NCI-H1694 (cell line): ENCODE data around the gene MRE11.
"Not testable (repeated sequence)": the region's sequence is repeated elsewhere in the genome, so short reads cannot be mapped to it uniquely, and the experiment has no call there.

ENCODE experiments used
- DNase-seq: peaks from one replicate; lab custom pipeline; 2025; lab: John Stamatoyannopoulos, UW

MRE11 gene

DNA sequence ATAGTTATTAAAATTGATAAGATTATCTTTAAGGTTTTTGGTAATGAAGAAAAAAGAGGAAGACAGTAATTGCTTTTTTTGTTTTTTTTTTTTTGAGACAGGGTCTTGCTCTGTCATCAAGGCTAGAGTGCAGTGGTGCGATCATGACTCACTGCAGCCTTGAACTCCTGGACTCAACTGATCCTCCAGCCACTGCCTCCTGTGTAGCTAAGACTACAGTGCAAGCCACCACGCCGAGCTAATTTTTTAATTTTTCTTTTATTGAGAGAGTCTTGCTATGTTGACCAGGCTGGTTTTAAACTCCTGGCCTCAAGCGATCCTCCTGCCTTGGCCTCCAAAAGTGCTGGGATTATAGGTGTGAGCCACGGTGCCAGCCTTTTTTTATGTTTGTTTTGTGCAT is 12.9 kb upstream of the MRE11 start:
- DNase-seq = not testable (repeated sequence)

DNA sequence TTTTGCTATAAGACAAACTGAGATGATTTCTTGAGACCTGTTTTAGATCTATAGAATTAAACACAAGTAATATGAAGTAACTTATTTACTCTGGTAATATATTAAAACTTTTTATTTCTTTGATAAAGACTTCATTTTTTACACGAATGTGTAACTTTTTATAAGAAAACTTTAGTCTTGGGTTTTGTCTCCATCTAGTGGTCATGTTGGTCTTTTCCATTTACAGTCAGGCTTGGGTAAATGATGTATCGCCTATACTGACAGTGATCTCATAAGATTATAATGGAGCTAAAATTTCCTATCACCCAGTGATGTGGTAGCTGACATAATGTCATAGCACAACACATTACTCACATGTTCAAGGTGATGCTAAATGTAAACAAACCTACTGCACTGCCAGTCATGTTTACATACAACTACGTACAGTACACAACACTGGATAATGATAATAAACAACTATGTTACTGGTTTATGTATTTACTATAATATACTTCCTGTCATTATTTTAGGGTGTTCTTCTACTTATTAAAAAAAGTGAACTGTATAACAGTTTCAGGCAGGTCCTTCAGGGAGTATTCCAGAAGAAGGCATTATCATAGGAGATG is 11.1 kb upstream of the MRE11 start:
- no peak for DNase-seq

DNA sequence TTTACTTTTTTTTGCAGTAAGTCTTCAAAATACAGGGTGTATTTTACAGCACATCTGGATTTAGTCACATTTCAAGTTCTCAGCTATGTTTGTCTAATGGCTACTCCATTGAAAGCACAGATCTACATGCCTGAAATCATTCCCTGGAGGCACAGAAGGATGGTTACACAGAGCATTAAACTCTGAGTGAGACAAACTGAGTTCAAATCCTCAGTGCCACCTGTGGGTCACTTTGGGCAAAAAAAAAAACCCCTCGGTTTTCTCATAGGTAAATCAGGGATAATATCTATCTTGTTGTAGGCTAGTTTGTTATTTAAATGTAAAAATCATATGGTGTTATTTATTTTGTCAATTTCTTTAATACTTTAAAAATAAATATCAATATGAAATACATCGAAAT is 7.9 kb upstream of the MRE11 start:
- no peak for DNase-seq

DNA sequence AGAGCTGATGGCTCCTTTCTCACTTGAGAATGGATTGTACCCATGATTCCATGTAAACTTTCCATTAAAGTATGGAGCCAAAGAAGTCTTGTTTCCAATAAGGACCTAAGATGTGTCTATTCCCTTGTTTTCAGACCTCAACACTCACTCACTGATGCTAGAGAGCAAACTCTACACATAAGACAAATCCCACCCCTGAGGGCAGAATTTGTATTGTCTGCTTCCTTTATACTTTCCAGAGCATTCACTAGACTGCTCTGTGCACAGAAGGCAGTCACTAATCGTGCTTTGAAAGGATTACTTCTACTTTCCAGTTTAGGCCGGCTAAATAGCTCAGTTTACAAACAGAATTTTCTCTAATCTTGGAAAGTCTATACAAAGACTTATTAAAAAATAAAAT is 6.5 kb upstream of the MRE11 start:
- DNase-seq = no peak

DNA sequence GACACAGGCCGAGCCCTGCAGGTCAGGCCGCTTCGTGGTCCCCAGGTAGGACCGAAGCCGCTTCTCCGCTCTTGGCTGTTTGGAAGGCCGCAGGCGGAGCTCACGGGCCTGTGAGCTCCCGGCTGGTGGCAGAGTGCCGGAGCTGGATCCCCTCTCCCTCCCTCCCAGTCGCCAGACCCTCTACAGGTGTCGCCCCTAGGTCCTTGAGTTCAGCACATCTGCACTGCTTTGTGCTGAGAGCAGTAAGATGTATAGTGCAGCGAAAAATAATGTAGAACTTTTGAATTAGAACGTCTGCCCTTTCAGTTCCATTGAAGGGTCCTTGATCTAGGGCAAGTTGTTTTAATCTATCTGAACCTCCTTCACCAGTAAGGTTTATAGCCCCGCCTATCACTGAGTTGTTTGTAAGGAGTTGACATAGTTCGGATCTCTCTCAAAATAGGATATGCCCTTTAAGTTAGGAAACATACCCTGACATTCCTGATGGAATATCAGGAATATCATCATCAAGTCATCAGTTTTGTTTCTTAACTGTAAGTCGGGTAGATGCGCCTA is 559 bp upstream of the MRE11 start:
- no peak for DNase-seq

DNA sequence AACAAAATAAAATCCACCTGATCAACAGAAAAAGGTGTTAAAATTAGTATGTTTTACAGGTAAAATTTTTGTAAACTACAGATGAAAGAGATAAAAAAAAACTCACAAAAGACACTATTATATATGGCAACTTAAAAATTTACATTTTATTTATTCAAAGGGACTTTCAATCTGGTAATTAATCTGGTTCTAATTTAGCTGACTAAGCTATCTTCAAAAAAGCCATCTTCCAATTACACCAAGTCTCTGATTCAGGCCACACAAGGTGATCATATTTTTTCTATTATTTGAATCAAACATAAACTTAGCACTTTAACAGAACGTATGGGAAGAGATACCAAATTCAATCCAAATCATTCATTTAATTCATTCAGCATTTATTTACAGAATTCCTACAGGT is 7.6 kb downstream of the MRE11 start:
- DNase-seq = no peak

DNA sequence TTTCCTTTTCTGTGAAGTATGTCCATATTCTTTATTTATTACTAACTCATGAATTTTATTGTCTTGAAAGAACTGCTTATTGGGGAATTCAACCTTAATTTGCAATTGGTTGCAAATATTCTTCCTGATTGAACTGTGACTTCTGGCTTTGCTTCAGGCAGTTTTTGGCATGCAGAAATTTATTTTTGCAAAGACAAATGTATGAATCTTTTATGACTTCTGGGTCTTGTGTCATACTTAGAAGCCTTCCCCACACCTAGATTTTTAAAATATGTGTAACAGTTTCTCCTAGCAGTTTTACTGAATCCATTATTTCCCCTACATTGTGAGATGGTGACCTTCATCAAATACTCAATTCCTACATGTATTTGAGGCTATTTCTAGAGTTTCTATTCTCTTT is 12.3 kb downstream of the MRE11 start:
- DNase-seq = no peak

DNA sequence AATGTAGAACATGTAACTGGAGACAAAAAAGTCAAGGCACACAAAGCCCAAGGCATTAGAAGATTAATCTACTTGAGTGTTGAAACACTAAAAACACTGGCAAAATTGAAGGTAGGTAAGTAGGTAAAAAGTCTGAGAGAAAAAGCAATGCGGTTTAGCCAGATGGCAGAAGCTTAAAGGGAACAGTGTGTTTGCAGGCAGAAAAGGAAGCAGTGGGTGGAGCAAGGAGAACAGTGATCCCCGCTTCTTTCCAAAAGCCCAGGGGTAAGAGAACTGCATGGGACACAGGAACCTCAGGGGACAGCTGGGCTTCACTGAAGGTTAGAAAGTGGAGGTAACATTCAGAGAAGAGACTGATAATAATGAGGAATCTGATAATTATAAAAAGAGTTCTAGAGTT is 16.0 kb downstream of the MRE11 start:
- no peak for DNase-seq

DNA sequence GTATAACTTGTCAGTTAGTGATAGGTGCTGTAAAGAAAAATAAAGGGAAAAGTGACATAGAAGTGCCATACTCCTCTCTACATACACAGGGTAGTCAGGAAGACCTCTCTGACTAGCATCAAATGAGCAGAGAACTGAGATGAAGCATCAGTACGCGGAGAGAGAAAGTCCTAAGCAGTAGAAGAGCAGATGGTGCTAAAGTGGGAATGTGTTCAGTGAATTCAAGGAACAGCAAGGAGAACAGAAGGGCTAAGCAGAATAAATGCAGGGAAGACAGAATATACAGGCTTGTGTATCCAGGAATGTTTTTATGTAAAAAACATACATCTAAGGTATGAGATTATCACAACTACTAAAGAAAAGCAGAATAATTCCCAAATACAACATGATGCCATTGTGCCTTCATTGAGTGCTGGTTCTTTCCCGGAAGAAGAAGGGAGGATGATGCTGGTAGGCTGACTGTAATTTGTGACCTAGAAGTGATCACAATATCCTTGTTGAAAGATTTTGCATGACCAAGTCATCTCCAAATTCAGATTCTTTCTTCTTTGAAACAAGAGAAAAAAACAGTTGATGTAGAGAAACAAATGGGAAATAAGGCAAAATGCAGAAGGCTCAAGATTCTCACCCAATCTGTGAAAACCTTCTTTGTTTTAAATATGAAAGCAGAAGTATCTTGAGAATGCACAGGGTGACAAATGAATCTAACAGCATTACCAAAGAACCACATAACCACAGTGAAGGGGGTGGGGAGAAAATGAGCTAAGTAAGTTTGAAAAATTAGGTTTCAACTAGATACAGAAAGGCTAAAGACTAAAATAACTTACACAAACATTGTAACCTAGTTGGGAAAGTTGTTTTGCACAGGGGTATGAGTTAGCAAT is 20.5 kb downstream of the MRE11 start:
- no peak for DNase-seq

DNA sequence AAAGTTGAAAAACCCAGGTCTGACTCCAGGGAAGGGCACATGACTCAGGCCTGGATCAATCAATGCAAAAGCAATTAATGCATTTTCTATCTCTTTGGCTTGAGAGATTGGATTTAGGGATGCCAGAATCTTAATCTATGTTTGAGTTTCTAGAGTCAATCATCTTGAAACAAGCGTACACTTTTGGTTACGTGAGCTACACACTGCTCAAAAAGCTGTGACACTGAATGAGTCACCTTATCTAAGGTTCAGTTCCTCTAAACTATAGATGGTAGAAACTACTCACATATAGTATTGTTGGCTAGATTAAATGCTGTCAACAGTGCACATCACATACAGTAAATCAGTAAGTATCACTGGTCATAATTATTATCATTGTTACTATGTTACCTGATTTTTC is 24.2 kb downstream of the MRE11 start:
- no peak for DNase-seq

DNA sequence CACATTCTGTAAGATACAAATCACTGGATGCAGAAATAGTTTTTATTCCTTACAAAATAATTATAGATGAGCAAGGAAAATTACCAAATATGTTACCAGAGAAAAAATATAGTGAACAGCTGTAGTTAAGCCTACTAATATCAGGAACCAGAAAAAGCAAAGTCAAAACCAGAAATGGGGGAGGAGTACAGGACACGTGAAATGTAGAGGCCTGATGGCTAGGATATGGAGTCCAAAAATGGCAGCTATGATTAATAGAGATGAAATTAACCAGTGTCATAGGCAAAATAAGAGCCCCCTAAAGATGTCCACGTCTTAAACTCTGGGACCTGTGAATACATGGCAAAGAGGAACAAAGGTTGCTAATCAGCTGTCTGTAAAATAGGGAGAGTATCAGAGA is 34.1 kb downstream of the MRE11 start:
- no peak for DNase-seq

DNA sequence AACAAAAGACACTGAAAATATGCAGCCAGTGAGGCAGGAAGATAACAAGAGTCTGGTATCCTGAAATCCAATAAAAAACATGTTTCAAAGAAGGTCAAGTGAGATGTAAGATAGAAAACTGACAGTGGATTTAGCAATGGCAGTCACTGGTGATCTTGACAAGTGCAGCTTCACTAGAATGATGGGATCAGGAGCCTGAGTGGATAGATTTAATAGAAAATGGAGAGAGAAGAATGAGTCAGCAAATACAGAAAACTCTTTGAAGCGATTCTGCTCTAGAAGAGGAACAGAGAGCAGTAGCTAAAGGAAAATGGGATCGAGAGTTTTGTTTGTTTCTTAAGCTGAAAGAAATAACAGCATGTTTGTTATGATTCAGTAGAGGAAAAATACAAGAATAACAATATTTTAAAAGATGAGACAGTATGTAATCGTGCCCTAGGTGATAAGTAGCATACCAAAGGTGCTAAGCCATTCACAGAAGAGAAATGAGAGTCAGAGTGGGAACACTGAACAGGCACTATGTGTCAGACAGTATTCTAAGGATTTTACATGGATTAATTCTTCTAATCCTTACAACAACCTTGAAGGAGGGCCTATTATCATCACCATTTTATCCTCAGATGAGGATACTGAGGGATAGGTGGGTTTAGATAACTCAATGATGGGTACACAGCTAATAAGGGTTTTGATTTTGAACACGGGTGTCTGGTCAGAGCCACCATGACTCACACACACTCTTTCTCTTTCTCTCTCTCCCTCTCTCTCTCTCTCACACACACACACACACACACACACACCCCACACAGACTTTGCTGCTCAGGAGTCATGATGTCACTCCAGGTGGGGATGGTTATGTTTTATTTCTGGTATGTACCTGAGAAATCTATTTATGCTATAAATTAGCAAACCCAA is 36.3 kb downstream of the MRE11 start:
- DNase-seq = no peak

DNA sequence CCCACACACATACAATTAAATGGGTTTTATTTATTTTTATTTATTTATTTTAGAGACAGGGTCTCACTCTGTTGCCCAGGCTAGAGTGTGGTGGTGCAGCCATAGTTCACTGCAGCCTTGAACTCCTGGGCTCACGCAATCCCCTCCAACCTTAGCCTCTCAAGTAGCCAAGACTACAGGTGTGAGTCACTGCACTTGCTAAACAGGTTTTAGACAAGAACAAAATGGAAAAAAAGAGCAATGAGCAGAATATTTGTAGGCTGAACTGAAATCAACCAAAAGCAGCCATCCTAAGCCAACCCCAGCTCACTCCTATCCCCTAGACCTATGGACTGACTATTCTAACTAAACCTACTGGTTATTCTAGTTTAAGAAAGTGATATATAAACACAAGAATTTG is 37.8 kb downstream of the MRE11 start:
- DNase-seq = no peak

DNA sequence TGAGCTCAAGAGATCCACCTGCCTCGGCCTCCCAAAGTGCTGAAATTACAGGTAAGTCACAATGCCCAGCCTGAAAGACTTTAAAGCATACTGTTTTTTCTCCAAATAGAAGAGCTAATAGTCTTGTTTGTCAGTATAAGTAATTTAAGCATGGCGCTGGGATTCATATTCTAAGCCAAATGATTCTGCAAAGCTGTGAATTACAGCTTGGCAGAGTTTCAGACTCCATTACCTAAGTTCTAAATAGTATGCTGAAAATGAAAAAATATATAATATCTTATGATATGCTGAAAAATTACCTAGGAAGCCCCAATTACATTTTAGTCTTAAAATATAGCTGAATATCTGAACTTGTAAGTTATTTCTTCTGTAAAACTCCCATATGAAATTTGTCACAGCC is 39.3 kb downstream of the MRE11 start:
- no peak for DNase-seq

DNA sequence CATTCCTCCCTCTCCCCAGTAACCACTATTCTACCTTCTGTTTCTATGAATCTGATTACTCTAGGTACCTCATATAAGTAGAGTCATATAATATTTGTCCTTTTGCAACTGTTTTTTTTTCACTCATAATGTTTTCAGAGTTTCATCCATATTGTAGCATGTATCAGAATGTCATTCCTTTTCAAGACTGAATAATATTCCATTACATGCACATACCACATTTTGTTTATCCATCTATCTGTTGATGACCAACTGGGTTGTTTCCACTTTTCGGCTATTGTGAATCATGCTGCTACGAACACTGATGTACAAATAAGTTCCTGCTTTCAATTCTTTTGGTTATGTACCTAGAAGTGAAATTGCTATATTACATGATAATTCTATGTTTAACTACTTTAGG is 40.7 kb downstream of the MRE11 start:
- no peak for DNase-seq

DNA sequence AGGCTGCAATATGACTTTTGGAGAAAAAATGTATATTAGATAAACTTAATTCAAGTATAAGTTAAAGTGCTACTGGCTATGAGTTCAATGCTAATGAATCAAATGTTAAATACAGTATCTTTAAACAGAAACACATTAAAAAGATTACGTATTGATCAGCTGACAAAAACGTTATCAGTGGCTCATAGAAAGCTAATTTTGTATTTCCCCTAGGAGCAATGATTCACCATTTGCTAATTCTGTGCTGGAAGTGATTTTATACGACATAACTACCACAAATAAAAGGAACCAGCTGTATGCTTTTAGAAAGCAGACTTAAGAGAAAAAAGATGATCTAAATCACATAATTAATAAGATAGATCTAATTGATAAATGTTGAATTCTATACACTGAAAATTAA is 43.6 kb downstream of the MRE11 start:
- DNase-seq = no peak

DNA sequence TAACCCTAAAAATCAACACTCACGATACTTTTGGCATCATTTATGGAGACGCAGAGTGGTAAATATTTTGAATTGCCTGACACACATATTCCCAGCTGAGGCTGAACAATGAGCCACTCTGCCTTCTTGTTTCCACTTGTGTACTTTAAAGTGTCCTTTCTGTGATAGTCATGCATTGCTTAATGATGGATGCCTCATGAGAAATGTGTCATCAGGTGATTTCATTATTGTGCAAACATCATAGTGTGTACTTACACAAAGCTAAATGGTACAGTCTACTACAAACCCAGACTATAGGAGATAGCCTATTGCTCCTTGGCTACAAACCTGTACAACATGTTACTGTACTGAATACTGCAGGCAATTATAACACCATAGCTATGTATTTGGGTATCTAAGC is 44.2 kb downstream of the MRE11 start:
- no peak for DNase-seq

DNA sequence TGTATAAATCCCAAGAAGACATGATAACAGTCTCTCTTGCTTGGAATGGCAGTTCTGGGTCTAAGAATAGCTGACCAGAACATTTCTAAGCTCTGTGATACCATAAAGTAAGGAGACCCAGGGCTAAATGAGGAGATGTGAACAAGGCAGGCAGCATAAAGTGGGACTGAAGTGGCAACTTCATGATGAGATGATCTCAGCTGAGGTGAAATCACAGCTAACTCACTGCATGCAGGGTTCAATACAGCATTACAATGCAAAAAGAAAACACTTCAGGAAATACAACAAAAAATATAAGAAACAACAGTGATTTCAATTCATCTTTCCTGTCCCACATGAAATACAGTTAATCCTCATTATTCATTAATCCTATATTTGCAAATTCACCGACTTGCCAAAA is 44.6 kb downstream of the MRE11 start:
- DNase-seq = no peak

DNA sequence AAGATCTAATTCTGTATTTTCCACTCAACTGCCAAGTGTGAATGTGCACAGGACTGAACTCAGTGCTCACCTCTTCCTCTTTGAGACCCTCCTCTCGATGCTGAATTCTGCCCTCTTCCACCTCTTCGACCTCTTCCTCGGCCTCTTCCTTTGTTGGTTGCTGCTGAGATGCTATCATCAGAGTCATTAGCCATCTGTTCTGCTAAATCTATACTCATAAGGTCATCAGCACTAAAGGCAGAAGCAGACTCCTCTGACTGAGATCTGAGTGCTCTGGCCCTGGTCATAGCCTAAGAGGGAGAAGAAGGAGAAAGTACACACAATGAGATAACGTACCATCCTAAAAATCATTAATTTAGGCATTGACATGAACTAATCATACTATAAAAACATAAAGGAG is 46.5 kb downstream of the MRE11 start:
- no peak for DNase-seq

DNA sequence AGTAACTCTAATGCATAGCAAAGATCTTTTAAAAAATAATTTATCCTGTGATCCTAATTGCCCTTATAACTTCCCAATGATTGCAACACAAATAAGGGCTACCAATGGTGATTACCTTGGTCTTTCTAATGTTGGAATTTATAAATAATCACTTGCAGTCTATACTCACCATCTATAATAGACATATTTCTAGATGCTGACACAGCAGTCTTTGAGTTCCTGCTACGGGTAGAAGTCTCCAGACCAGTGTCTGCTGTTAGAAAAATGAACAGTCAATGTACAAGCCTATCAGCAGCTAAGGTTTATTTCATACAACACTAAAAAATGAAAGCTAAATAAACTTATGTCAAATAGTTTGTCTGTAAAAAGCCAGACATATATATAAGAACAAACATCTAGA is 48.0 kb downstream of the MRE11 start:
- no peak for DNase-seq

DNA sequence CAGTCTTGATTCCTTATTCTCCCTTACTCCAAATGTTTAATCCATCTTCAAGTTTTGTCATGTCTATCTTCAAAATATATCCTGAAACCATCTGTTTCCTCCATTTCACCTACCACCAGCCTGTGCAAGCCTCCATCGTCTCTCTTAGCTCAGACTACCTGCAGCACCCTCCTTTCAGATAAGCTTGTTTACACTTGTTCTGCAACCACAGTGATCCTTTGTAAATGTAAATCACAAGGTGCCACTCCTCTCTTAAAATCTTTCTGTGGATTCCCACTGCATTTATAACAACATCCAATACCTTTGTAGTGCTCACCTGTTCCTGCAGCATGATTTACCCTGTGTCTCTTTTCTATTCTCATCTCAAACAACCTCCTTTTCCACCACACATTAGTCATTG is 60.6 kb downstream of the MRE11 start:
- no peak for DNase-seq

DNA sequence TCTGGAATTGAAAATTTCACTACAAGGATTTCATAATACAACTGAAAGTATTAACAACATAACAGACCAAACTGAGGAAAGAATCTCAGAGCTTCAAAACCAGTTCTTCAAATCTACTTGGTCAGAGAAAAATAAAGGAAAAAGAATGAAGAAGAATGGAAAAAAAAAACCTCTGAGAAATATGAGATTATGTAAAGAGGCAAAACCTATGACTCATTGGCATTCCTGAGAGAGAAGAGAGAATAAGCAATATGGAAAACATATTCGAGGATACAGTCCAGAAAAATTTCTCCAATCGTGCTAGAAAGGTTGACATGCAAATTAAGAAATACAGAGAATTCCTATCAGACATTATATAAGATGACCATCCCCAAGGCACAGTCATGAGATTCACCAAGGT is 69.0 kb downstream of the MRE11 start:
- DNase-seq = no peak

DNA sequence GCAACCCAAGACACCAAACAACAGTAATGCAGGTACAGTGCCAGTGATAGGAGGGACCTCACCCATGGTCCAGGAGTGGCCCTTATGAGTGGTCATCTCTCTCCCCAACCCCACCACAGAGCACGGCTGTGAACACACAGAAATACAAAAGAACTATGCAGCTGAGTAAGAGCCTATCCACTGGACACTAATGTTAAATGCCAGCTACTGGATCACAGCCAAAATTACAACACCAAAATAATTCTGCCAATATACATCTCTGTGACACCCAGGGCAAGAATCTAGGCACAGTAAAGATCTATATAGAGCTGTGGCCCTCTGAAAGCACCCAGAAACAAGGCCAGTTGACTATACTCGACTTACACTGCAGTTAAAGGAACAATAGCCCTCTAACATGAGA is 69.6 kb downstream of the MRE11 start:
- DNase-seq = no peak
